ENCODE data around the gene FOXN1.
"Not testable (repeated sequence)": the region's sequence is repeated elsewhere in the genome, so short reads cannot be mapped to it uniquely, and the experiment has no call there.

The FOXN1 gene

GRCh38 chr17:28505986-28506665 lies at the start of gene FOXN1:
FOXN1 (plus strand) TSS chr17:28506348; CDS start chr17:28523970, 17,622 bp downstream.
- Histone ChIP-seq H3K27ac (no peak within 1 kb of the TSS), H3K36me3 (ENCODE audit: insufficient read depth, low read length) (no peaks in the 10 kb centered on the region), H3K9ac (ENCODE audit: insufficient read length) (no peak within 1 kb of the TSS), H3K9me3 (ENCODE audit: low read depth, low read length) (no peaks in the 10 kb centered on the region), H3K4me3 (no peak within 1 kb of the TSS)
- no peak for TF ChIP-seq EZH2 (IDR thresholded peaks at IDR 0.05)
- no peak for TF ChIP-seq POLR2AphosphoS5 (IDR thresholded peaks at IDR 0.05; ENCODE audit: borderline replicate concordance, low read depth, low read length)
- no peak for TF ChIP-seq FOXP2 (optimal IDR thresholded peaks at IDR 0.05; ENCODE audit: control extremely low read depth, extremely low read length, insufficient read depth)
- DNase-seq (ENCODE audit: low read depth, low spot score): no peak

- H3K9me3 ChIP-seq (ENCODE audit: low read depth, low read length): no peaks in the 10 kb centered on the region
- H3K27ac ChIP-seq: no peak overlapping the region
- H3K4me3 ChIP-seq: no peak overlapping the region
- DNase-seq (ENCODE audit: low read depth, low spot score): no peak
- no peaks in the 10 kb centered on the region for H3K36me3 ChIP-seq (ENCODE audit: insufficient read depth, low read length)
- TF ChIP-seq POLR2AphosphoS5 (IDR thresholded peaks at IDR 0.05; ENCODE audit: borderline replicate concordance, low read depth, low read length): no peak
- no peak for TF ChIP-seq EZH2 (IDR thresholded peaks at IDR 0.05)
- no peak for TF ChIP-seq FOXP2 (optimal IDR thresholded peaks at IDR 0.05; ENCODE audit: control extremely low read depth, extremely low read length, insufficient read depth)
- no peak overlapping the region for H3K9ac ChIP-seq (ENCODE audit: insufficient read length)
Observed at GRCh38 chr17:28457890-28458289, 48.3 kb upstream of the FOXN1 start.

GRCh38 chr17:28458881-28459280 lies 47.3 kb upstream of the FOXN1 start:
- not testable (repeated sequence) for H3K27ac ChIP-seq; DNase-seq (ENCODE audit: low read depth, low spot score); H3K4me3 ChIP-seq; H3K36me3 ChIP-seq (ENCODE audit: insufficient read depth, low read length); H3K9me3 ChIP-seq (ENCODE audit: low read depth, low read length); H3K9ac ChIP-seq (ENCODE audit: insufficient read length)

GRCh38 chr17:28460901-28461300 lies 45.2 kb upstream of the FOXN1 start:
- no peak overlapping the region for H3K4me3 ChIP-seq
- H3K9ac ChIP-seq (ENCODE audit: insufficient read length): no peak overlapping the region
- DNase-seq (ENCODE audit: low read depth, low spot score): no peak
- H3K27ac ChIP-seq: no peak overlapping the region
- no peaks in the 10 kb centered on the region for H3K36me3 ChIP-seq (ENCODE audit: insufficient read depth, low read length)
- no peaks in the 10 kb centered on the region for H3K9me3 ChIP-seq (ENCODE audit: low read depth, low read length)
- no peak for TF ChIP-seq FOXP2 (optimal IDR thresholded peaks at IDR 0.05; ENCODE audit: control extremely low read depth, extremely low read length, insufficient read depth)
- no peak for TF ChIP-seq POLR2AphosphoS5 (IDR thresholded peaks at IDR 0.05; ENCODE audit: borderline replicate concordance, low read depth, low read length)
- TF ChIP-seq EZH2 (IDR thresholded peaks at IDR 0.05): no peak

- TF ChIP-seq POLR2AphosphoS5 (IDR thresholded peaks at IDR 0.05; ENCODE audit: borderline replicate concordance, low read depth, low read length) (no peak), FOXP2 (optimal IDR thresholded peaks at IDR 0.05; ENCODE audit: control extremely low read depth, extremely low read length, insufficient read depth) (no peak), EZH2 (IDR thresholded peaks at IDR 0.05) (no peak)
- DNase-seq (ENCODE audit: low read depth, low spot score): no peak
- H3K4me3 ChIP-seq: no peak overlapping the region
Observed at GRCh38 chr17:28466001-28466400, 40.1 kb upstream of the FOXN1 start.

GRCh38 chr17:28466521-28467048 lies 39.6 kb upstream of the FOXN1 start:
- Histone ChIP-seq H3K27ac (no peak overlapping the region), H3K9me3 (ENCODE audit: low read depth, low read length) (no peaks in the 10 kb centered on the region), H3K9ac (ENCODE audit: insufficient read length) (no peak overlapping the region), H3K36me3 (ENCODE audit: insufficient read depth, low read length) (no peaks in the 10 kb centered on the region), H3K4me3 (no peak overlapping the region)
- DNase-seq (ENCODE audit: low read depth, low spot score): no peak
- TF ChIP-seq EZH2 (IDR thresholded peaks at IDR 0.05) (no peak), POLR2AphosphoS5 (IDR thresholded peaks at IDR 0.05; ENCODE audit: borderline replicate concordance, low read depth, low read length) (no peak), FOXP2 (optimal IDR thresholded peaks at IDR 0.05; ENCODE audit: control extremely low read depth, extremely low read length, insufficient read depth) (no peak)

More at GRCh38 chr17:28466001-28466400, 40.1 kb upstream of the FOXN1 start:
- H3K27ac ChIP-seq: no peak overlapping the region
- H3K36me3 ChIP-seq (ENCODE audit: insufficient read depth, low read length): no peaks in the 10 kb centered on the region
- no peak overlapping the region for H3K9ac ChIP-seq (ENCODE audit: insufficient read length)
- H3K9me3 ChIP-seq (ENCODE audit: low read depth, low read length): no peaks in the 10 kb centered on the region

- Histone ChIP-seq H3K9me3 (ENCODE audit: low read depth, low read length) (no peaks in the 10 kb centered on the region), H3K27ac (peak overlapping the region; percentile 63), H3K9ac (ENCODE audit: insufficient read length) (no peak overlapping the region), H3K4me3 (peak overlapping the region; percentile 18; the same call in 1 of the 2 replicates), H3K36me3 (ENCODE audit: insufficient read depth, low read length) (no peaks in the 10 kb centered on the region)
- no peak for TF ChIP-seq EZH2 (IDR thresholded peaks at IDR 0.05)
- TF ChIP-seq POLR2AphosphoS5 (IDR thresholded peaks at IDR 0.05; ENCODE audit: borderline replicate concordance, low read depth, low read length): no peak
- DNase-seq (ENCODE audit: low read depth, low spot score): peak; percentile 61
Observed at GRCh38 chr17:28467456-28468025, 38.6 kb upstream of the FOXN1 start.

- H3K4me3 ChIP-seq; H3K27ac ChIP-seq; H3K9ac ChIP-seq (ENCODE audit: insufficient read length); H3K36me3 ChIP-seq (ENCODE audit: insufficient read depth, low read length); DNase-seq (ENCODE audit: low read depth, low spot score); H3K9me3 ChIP-seq (ENCODE audit: low read depth, low read length): not testable (repeated sequence)
Observed at GRCh38 chr17:28468033-28468735, 38.0 kb upstream of the FOXN1 start.

Data from SK-N-MC (cell line).